EL (cell line): ENCODE measurements around the gene EFCC1.

Experiments used
- DNase-seq: peaks from one replicate; pipeline ENCODE4 v3.0.0-alpha.2; 2016

Gene EFCC1

DNA sequence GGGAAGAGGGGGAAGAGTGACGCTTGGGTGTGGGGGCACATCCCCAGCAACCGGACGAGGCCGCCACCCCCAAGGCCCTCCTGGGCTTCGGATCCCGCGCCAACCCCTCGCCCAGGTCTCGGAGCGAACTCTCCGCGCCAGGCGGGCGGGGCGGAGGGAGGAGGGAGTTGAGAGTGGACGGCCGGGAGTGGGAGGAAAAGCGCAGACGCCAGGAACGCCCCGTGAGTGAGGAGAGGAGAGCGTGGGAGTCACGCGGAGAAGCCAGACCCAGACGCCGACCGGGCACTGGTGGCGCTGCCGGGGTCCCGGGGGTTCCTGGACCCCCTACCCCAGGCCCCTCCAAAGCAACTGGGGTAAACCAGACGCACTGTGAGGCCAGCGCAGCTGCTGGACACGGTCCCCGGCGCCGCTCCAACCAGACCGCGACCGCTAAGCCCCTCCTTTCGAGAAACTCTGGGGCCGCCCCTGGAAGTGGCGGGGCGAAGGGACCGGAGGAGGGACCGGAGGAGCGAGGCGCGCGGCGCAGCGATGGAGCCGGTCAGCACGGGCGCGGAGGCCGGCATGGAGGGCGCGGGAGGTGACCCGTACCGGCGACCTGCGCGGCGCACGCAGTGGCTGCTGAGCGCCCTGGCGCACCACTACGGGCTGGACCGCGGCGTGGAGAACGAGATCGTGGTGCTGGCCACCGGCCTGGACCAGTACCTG, at the start of gene EFCC1:
Gene EFCC1, plus strand, starts transcription at position 204 of the 705 bp plus-strand sequence. Its CDS starts 325 bp downstream, at position 529.
- DNase-seq, result peak; percentile 26

DNA sequence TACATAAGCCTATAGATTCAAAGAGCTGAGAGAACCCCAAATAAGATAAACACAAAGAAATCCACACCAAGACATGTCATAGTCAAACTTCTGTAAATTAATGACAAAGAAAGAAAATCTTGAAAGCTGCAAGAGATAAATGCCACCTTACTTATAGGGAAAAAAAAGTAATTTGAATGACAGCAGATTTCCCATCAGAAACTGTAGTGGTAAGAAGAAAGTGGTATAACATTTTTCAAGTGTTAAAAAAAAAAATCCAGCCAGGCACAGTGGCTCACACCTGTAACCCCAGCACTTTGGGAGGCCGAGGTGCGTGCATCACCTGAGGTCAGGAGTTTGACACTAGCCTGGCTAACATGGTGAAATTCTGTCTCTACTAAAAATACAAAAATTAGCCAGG, 44.7 kb upstream of the EFCC1 start:
- DNase-seq, result no peak

DNA sequence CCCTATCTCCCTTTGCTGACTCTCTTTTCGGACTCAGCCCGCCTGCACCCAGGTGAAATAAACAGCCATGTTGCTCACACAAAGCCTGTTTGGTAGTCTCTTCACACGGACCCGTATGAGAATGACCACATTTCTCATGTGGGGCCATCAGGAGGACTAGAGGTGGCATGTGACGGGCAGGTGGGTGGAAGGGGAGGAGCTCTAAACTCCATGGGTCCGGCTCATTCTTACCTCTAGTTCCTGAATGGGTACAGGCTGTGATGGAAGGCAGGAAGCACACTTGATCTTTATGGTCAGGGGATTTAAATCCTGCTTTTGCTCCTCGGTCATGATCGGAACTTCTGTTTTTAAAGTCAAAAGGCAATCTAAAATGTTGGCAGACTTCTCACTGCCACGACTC, 35.8 kb upstream of the EFCC1 start:
- DNase-seq, result no peak

DNA sequence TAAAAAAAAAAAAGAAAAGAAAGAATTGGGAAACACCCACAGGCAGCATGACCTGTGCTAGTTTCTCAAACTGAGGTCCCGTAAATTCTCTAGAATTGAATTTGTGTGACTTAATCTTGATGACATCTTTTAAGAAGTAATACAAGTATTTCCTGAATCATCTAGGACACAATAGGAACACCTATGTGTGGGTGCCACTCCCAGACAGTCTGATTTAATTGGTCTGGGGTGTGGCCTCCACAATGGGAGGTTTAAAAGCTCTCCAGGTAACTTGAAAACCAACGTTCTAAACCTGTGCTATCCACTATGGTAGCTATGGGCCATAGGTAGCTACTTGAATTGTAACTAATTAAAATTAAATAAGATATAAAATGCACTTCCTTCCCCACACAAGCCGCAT, 35.3 kb upstream of the EFCC1 start:
- no peak for DNase-seq

DNA sequence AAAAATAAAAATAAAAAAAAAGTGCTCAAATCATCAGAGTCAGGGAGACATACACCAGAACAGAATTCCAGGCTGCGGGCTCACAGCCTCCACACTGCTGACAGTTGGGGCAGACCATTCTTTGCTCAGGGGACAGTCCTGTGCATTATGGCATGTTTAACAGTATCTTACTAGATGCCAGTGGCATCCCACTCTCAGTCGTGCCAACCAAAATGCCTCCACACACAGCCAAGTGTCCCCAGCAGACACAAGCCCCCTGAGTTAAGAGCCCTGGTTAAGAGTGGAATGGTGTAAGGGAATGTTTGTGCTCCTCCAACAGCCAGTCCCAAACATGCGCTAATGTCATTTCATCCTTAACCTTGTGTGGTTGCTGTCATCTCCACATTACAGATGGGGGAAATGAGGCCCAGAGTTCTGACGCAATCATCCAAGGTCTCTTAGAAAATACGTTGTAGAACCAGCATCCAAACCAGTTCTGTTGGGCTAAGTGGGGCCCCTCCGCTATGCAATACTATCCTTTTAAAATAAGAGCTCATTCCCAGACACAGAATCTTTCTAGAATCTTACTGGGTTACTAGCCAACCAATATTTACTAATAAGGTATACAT, 33.3 kb upstream of the EFCC1 start:
- no peak for DNase-seq

GRCh38 chr3:128969993-128970739, 30.9 kb upstream of the EFCC1 start:
- DNase-seq, result peak; percentile 48

DNA sequence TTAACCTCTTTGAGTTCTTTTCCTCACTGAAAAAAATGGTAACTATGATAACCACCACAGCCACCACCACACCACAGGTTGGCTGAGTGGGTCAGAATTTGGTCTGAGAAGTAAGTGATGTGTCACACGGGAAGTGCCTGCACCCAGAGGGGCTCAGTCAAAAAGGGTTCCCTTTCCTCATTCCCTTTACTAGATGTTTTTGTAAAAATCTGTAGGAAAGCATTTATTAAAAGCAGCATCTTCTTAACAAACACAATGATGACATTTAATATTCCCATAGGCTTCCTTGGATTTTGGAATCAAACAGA, 30.4 kb upstream of the EFCC1 start:
- no peak for DNase-seq

GRCh38 chr3:128971421-128972100, 29.5 kb upstream of the EFCC1 start:
- DNase-seq, result no peak

DNA sequence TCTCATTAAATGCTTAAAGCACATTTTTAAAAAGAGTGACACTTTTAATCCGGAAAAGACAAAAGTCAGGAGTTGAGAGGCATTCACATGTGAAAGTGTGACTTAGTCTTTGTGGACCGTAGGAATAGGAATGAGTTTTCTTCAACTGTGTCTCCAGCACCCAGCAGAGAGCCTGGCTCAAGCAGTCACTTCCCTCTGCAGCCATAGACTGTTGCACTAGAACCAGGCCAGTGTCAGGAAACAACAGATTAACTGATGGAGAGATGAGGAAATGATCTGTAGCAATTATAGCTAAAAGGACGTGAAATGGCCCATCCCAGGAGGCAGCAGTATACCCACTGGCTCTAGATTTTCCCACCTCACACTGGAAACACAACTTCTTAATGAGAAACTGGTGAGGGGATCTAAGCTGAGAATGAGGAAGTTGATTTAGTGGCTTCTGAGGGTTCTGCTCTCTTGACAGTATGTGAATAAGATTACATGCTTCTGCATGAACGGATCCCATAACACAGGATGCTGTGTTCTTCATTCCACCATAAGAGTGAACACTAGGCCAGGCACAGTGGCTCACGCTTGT, 27.0 kb upstream of the EFCC1 start:
- no peak for DNase-seq

DNA sequence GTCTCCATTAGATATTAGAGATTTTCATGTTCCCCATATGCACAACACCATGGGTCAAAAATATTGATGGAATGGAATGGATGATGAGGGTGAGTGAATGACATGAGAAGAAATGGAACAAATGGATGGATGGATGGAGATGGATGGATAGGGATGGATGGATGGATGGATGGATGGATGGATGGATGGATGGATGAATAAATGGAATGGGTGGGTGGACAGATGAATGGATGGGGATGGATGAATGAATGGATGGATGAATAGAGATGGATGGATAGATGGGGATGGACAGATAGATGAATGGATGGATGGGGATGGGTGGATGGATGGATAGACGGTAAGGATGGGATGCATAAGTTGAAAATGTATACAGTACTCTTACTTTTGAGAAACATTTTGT, 25.8 kb upstream of the EFCC1 start:
- no peak for DNase-seq

DNA sequence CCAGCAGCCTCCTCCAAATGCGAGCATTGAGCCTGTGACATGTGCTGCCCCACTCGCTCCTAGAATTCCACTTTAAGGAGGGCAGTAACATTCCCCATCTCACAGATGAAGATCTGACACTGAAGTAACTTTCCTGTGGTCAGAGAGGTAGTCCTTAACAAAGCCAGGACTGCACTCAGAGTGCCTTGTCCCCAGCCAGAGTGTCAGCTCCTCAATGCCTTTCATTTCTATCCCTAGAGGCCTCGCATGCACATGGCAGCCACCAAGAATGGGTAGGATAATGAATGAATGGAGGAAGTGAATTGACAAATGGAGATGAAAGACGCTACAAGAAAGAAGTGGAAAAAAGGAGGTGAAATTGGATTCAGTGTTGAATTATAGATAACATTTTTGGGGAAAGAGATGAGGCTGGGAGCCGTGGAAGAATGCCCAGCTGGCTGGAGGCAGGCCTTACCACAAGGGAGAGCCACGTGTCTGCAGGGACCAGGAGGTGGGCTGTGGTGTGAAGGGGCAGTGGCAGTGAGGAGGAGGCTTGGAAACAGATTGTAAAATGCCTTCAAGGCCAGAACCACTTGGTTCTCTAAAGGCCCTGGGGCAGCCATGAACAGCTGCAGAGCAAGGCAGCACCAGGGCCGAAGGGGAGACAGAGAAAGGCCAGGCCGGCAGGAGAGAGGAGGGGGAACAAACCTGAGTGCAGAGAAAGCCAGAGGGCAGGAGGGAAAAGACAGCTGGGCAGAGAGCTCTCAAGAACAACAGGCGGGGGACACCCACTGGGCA, 17.6 kb upstream of the EFCC1 start:
- DNase-seq, result no peak

GRCh38 chr3:128984596-128984995, 16.5 kb upstream of the EFCC1 start:
- DNase-seq, result no peak

DNA sequence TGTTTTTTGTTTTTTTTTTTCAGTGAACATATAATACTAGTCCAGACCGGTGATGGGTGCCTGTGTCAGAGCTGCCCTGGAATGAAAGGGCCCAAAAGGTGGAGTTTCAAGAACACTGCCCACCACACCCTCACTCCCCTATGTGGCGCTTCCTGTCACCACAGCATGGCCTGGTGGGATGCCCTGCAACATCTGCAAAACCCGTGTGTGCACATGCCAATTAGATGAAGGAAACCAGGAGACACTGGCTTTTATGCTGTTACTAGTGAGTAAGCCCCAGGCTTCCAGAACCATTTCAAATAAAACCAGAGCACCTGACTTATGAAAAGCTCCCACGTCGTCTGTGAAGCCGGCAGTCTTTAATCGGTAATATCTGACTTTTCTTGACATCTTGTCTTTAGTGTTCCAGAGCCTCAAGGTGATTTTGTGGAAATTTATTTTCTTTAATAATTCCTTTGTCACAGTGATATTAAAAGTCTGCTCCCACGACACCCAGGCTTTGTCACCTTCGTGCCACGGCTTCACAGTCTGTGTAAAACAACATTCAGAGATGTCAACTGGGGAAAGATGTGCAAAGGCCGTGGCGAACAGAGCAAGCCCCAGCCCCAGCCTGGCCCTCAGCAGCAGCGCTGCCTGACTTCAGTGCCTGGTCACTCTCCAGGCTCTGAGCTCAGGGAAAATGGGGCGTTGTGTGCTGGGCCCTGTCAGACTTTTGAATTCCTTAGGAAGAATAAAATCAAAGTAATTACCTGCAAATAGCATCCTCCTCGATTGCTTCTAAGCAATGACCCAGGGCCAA, 13.6 kb upstream of the EFCC1 start:
- no peak for DNase-seq

DNA sequence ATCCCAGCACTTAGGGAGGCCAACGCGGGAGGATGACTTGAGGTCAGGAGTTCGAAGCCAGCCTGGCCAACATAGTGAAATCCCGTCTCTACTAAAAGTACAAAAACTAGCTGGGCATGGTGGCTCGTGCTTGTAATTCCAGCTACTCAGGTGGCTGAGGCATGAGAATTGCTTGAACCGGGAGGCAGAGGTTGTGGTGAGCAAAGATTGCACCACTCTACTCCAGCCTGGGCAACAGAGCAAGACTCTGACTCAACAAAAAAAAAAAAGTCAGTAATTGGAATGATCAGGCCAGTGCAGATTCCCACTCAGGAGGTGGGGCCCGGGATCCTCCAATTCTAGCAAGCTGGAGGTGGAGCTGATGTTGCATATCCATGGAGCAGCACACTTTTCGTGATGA, 12.8 kb upstream of the EFCC1 start:
- DNase-seq, result no peak

DNA sequence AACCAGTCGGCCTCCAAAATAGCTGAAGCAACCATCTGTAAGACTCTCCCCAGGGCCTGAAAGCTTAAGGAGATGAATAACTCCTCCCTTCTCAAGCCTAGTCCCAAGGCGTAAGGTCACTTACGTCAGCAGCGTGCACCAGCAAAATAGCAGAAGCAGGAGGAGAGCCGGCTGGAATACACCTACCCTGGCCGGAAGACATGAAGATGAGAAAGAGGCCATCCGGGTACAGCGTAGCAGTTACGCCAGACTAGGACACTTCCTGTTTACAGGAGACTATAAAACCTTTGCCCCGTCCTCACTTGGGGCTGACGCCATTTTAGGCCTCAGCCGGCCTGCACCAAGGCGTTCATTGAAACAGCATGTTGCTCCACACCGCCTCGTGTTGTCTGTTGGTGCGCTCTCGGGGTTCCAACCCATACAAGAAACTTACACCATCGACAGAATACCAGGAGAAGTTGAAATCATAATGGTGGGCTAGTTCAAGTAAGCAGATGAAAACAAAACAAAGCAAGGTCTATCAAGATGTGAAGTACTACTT, 9.7 kb upstream of the EFCC1 start:
- DNase-seq, result no peak

- DNase-seq, result no peak
Observed at GRCh38 chr3:128992926-128993460, 8.1 kb upstream of the EFCC1 start.

DNA sequence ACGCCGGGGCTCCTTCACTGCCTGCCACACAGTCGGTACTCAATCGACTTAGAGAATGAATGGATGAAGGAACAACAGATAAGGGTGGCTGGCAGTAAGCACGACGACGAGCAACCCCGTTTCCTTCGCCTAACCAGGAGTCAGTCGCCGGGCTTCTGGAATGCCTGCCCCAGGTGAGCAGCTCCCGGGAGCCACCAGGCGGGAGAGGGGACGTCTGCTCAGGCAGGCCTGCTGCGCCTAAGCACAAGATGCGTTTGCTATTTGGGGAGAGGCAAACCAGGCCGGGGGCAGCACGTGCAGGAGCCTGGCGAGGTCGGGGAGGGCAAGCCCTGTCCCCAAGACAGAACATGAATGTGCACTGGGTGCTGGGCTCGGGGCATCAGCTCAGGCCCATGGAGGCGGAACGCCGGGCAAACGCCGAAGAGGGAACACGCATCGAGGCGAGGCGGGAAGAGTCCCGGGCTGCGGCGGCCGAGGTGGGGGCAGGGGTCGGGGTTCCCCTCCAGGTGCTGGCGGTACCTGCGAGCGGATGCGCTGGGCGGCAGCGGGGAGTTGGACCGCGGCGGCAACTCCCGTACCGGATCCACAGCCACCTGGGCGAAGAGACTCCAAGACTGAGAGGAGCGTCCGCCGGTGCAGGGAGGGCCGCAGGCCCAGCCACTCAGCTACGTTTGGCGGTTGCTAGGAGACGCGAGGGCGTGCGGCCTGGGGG, 7.5 kb upstream of the EFCC1 start, which contains the start of gene CFAP92:
Gene CFAP92, minus strand, starts transcription at position 616 of the 712 bp plus-strand sequence. CDS start 772 bp downstream, outside the sequence.
- DNase-seq, result peak; percentile 72

- DNase-seq, result no peak
Observed at GRCh38 chr3:128994173-128994512, 7.0 kb upstream of the EFCC1 start.

- no peak for DNase-seq
Observed at GRCh38 chr3:128994581-128995546, 6.2 kb upstream of the EFCC1 start.
